KOPT-K1 (cell line): ENCODE measurements around the gene AKT3.
A peak's percentile ranks its signal among the peaks of the same experiment; 100 is the strongest.

Source experiments
- H3K27ac ChIP-seq: fragments of 200-600 bp; sonication (generic); 2 replicates; pipeline ENCODE4 v1.5.1; 2016; ENCODE audit warnings: antibody characterized with exemption, mild to moderate bottlenecking, low read depth, low read length; ENCODE audit not compliant: poor library complexity, severe bottlenecking
- H3K36me3 ChIP-seq: fragments of 200-600 bp; sonication (generic); 2 replicates; pipeline ENCODE4 v1.5.1; 2017; ENCODE audit warnings: antibody characterized with exemption, mild to moderate bottlenecking, low read length, moderate library complexity; ENCODE audit not compliant: insufficient read depth
- H3K9me3 ChIP-seq: fragments of 200-600 bp; sonication (generic); 2 replicates; pipeline ENCODE4 v1.5.1; 2017; ENCODE audit warnings: antibody characterized with exemption, low read length, mild to moderate bottlenecking; ENCODE audit not compliant: insufficient read depth, poor library complexity, severe bottlenecking

Gene AKT3

DNA sequence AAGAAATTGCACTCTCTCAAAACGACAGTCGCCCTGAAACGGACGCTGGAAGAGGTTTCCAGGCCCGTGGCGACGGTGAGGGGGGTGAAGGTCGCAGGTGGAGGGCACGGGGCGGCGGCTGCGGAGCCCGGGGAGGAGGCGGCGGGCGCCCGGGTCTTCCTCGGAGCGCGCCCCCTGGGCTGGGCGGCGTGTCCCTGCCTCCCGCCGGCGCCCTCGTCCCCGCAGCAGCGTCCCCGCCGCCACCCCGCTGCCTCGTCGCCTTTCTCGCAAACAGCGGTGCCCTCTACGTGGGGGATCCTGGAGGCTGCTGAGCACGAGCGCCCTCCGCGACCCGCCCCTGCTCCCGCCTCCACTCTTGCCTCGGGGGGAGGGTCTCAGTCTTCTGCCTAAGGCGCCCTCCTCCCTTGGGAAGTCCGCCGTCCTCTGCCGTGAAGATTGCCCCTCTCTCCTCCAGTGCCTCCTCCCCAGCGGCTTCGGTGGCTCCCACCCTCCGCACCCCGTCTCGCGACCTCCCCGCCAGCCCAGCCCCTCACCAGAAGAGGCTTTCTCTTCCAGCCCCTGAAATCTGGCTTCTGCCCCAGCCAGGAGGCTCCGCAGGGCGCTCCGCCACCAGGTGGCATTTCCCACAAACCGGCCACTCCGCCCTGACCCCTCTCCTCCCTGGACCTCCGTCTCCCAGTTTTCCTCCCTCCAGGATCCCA, 366.8 kb downstream of the AKT3 start:
- H3K27ac ChIP-seq: peak overlapping the region; percentile 81
- H3K36me3 ChIP-seq: no peaks in the 10 kb centered on the region
- H3K9me3 ChIP-seq: no peaks in the 10 kb centered on the region

DNA sequence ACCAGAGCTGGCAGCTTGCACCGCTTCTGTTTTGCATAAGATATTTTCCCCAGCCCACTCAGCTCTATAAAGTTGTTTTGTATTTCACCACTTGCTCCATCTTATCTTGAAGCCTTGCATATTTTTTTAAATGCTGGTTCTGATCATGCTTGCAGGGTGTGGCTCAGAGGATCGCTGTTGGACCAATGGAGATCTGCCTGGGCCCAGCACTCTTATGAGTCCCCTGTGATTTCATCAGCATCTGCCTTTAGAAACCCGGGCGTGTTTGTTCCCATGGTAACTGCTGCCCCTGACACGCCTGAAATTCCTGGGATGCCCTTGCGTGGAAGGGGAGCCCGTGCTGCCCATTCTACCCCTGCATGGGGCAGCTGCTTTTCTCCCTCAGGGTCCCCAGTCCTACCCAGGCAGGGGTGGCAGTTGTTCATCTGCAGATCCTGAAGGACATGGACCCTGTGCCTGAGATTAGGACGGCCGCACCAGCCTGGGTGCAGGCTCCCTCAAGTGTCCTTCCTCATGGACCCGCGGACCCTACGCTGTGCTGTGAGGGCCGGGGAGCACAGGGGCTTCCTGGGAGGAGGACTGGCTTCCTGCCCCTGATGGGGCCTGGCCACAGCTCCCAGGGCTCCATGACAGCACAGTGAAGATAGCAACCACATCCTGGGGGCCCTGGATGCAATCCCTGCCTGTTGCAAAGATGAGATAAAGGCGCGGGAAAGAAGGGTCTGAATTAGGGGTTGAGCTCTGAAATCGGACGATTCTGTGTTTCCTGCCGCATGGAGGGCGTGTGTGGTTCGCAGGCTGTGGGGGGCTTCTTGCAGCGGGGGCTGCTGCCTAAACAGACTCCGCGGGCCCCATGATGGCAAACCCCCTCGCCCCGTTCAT, 367.7 kb downstream of the AKT3 start:
- H3K36me3 ChIP-seq: no peaks in the 10 kb centered on the region
- H3K9me3 ChIP-seq: no peaks in the 10 kb centered on the region
- peak overlapping the region; percentile 81 for H3K27ac ChIP-seq

DNA sequence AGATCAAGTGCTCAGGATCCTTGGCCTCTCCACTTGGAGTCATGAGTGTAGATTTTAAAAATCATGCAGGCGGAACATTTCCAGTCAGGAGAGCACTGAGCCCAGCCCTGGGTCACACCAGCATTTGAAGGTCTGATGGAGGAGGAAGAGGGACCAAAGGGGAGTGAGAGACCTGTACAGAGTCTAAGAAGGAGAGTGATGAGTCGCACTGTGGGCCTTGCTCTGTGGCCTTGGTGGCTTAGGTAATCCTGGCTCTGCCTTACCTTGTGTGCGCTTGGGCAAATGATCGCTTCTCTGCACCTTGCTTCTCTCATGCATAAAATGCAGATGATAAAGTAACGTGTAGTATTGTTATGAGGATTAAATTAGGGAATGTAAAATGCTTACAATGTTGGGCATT, 368.9 kb downstream of the AKT3 start:
- H3K9me3 ChIP-seq: no peaks in the 10 kb centered on the region
- H3K36me3 ChIP-seq: no peaks in the 10 kb centered on the region
- no peak overlapping the region for H3K27ac ChIP-seq

DNA sequence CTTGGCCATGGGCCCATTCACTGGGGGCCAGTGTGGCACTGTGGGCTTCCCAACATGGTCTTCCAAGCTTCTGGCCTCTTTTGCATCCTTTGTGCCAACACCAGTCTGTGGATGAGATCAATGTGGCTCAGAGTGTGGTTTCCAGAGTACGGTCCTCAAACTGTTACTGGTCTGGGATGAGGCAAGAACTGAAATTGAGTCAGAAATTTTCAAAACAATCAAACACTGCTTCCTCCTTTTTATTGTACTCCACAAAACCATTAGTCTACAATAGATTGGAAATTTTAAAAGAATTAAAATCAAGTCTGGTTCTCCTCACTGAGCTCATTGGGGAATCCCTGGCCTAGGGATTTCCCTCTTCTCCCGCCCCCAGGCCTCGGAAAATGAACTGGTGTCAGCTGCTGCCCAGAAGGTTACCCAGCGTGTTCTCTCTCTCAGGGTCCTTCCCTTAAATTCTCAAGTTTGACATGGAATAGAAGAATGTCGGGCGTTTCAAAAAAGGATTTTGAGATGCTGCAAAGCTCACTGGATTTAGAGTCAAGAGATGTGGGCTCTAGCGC, 372.2 kb downstream of the AKT3 start:
- H3K27ac ChIP-seq: no peak overlapping the region
- no peaks in the 10 kb centered on the region for H3K36me3 ChIP-seq
- no peaks in the 10 kb centered on the region for H3K9me3 ChIP-seq

DNA sequence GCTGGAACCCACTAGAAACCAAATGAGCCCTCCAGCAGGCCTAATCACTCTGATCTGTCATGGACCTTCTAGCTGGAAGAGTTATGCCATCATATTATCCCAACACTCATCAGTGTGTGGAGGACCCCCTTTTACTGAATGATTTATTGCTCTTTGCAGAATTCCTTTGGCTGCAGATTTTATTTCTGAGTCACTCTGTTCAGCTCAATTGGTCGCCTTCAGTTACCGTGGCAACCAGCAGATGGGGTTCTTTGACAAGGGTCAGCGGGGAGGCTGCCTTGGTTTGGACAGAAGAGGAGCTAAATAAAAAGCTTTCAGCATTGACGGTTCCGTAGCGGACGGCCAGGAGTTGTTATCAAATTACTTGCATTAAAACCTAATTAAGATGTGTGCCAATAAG, 374.1 kb downstream of the AKT3 start:
- Histone ChIP-seq H3K27ac (no peak overlapping the region), H3K36me3 (no peaks in the 10 kb centered on the region), H3K9me3 (no peaks in the 10 kb centered on the region)

DNA sequence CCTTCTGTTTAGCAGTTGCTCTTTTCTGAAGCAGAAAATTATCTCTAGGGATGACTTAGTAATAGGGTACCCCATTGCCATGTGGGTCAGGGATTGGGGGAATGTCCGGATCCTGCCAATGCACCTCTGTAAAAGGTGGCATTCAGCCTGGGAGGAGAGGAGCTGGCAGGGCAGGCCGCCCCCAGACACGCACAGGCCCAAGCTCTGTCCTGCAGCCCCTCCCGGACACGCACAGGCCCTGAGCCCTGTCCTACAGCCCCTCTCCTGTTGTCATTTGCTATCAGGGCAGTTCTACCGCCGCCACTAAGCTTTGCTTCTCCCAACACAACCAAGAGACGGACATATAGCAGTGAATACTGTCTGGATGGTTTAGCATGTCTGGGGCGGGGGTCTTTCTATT, 375.1 kb downstream of the AKT3 start:
- H3K36me3 ChIP-seq: no peaks in the 10 kb centered on the region
- H3K9me3 ChIP-seq: no peaks in the 10 kb centered on the region
- no peak overlapping the region for H3K27ac ChIP-seq

DNA sequence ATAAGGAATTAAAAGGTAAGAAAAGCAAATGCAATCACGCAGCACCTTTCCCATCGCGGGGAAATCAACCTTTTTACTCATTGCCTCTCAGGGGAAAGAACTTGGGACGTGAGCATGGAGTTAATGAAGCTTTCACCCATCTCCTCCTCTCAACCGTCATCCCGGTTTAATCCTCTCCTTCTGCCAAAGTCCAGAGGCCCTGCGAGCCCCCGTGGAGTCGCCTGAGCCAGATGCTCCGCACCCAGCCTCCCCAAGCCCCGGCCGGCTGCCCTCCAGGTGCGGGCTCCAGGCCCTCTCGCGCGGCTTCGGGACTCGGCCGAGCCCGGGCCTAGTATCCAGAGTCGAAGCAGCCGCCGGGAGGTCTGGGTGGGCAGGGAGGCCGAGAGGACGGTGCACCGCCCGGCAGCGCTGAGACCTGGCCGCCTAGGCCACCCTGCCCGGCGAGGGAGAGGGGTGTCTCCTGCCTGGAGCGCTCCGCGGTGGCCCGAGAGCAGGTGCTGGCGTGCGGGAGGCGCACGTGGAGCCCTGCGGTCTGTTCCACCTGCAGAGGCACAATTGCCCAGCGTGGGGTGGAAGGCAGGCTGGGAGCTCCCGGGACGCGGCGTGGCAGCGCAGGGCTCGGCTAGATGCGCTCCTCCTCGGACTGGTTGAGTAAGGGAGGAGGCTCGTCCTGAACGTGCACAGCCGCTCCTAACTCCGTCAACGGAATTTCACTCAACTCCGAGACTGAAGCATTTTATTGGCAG, 375.7 kb downstream of the AKT3 start:
- Histone ChIP-seq H3K9me3 (no peaks in the 10 kb centered on the region), H3K27ac (peak overlapping the region; percentile 84), H3K36me3 (no peaks in the 10 kb centered on the region)

DNA sequence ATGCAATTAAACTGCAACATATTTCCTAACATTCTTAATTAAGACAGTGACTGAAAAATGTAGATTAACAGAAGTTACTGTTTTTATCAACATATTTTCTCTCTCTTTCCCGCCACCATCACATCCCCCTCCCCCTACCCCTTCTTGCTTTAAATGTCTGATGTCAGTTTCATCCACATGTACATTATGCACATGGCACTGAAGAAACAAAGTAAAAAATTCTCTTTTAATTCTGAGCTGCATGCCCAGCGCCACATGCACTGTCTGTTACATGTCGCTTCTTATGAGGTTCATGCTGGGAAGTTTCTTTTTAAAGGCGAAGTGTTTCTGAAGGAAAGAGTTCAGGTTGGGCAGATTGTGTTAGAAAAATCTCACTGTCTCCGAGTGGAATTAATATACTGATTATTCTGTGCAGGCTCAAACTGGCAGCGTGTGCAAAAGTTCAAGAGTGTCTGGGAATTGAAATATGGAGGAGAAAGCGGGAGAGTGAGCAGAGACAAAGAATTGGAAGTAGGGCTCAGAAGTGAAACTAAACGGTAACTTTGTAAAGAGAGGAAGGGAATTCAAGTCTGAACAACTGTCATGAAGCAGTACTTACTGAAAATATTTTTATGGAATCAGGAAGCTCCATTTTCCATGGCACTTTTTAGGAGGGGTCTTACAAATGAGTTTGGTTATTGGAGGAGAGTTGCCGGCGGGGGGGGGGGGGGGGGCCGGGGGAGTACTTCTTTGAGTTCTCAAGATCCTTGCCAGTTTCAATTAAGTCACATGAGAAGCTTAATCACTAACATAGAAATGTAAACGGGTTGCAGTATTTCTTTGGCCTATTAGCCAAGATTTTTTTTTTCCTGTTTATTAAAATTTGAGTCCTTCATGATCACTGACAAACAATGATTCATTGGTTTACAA, 376.6 kb downstream of the AKT3 start:
- no peaks in the 10 kb centered on the region for H3K36me3 ChIP-seq
- no peaks in the 10 kb centered on the region for H3K9me3 ChIP-seq
- peak overlapping the region; percentile 84 for H3K27ac ChIP-seq

DNA sequence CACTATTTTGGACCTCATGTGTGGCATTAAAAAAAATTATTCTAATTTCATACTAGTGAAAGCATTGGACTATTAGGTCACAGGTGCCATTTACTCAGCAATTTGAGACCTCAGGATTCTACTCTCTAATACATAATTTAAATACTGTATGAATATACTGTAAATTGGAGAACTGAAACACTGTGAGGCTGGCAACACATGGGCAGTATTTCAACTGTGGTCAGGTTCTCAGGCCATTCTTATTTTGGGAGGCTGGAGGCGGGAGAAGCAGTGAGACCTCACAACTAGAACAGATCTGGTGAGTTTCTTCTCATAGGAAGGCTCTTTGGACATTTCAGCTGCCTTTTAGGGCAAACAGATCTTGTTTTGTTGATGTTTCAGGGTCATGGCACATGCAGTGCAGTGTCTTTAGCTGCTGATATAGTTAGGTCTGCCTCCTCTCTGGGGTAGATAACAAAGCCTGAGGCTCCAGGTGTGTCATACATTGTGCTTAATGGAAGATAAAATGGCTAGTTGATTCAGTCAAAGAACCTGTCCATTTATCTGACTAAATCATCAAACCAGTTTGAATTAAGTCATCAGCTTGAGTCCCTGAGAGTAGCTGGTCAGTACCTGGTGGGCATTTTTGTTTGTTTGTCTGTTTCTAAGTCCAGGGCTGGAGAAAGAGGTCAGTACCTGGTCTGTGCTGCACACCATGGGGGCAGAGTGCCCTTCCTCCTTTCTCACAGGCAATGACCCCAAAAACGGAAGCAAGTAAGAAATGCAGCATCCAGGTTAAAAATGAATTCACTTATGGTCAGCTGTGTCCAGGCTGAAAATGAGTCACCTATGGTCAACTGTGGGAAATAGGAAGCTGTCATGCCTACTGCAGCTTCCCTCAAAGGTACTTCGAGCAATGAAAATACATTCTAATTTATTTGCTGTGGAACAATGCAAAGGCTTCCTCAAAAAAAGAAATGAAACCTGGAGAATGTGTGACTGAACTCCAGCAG, 378.0 kb downstream of the AKT3 start:
- Histone ChIP-seq H3K36me3 (no peaks in the 10 kb centered on the region), H3K27ac (peak overlapping the region; percentile 84)

DNA sequence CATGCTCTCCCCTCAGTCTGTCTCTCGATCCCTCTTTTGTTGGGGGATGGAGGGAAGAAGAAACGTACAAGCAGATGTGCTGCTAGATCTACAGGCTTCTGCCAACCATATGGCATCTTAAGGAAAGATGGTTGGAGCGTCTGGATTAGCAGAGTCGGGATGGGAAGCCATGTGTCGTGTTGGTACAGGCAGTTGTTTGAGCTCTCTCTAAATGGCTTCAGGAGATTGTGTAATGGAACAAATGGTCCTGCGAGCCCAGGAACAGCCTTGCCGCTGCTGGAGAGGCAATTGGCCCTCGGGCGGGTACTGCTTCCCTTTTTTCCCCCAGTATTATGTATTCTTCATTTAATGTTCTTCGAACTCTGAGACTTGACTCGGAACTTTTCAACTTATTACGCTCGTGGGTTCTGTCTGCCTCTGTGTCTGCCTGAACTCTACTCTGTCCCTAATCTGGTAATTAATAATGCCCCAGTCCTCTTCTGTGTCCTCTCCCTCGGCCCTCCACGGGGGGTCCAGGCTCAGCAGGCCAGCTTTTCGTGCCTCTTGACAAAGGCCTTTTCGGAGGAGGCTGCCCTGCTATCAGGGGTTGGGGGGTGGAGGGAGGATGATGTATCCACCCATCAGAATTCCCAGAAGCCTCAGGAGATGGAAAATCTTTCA, 378.9 kb downstream of the AKT3 start:
- Histone ChIP-seq H3K27ac (no peak overlapping the region), H3K36me3 (no peaks in the 10 kb centered on the region), H3K9me3 (no peaks in the 10 kb centered on the region)

More for the DNA sequence above, 378.0 kb downstream of the AKT3 start:
- no peaks in the 10 kb centered on the region for H3K9me3 ChIP-seq

DNA sequence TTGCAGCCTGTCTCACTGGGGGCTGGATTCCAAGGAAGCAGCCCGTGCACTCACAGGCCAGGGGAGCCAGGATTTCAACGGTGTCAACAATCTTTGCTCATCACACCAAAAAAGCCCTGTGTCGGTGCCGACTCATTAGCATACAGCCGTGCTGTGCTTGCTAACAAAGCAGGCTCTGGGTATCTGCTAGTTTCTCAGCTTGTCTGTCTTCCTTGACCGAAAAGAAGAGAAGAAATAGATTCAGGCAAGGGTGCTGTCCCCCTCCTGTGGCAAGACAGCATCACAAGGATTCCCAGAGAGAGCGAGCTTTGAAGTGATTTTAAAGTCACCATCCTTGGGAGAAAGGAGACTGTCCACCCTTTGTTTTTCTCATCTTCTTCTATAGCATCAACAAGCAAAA, 379.5 kb downstream of the AKT3 start:
- no peaks in the 10 kb centered on the region for H3K9me3 ChIP-seq
- H3K36me3 ChIP-seq: no peaks in the 10 kb centered on the region
- H3K27ac ChIP-seq: no peak overlapping the region

DNA sequence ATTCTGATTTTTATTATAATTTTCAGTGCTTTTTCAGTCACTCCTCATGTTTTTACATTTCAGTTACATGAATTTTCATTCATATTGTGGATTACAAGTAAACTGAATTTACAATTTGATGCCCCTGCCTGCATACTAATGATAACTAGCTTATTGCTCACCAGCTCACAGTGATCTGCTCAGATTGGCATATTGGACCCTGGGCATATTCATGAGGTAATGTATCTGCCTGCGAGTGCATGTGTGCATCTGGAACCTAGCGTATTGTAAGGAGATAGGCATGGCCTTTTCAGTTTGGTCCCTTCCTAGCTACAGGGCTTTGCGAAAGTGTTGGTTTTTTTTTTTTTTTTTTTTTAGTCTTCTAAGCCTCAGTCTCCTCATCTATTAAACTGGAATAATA, 380.5 kb downstream of the AKT3 start:
- H3K36me3 ChIP-seq: no peaks in the 10 kb centered on the region
- no peaks in the 10 kb centered on the region for H3K9me3 ChIP-seq
- no peak overlapping the region for H3K27ac ChIP-seq

DNA sequence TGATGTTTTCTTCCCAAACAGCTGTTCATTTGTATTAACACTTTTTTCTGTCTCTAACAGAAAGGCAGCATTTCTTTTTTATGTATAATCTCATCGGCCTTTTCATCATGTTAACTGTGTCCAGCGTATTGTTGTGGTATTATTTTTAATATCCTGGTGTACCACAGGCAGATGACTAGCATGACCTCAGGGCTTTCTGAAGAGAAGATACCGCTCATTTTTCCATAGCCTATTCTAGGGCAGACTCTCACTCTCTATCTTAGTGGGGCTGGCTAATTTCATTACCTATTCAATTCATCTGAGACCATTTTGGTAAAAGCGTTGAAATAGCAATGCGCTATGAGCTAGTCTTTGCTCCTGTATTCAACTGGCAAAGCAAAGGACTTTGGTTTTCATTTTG, 384.3 kb downstream of the AKT3 start:
- no peaks in the 10 kb centered on the region for H3K9me3 ChIP-seq
- no peak overlapping the region for H3K27ac ChIP-seq
- H3K36me3 ChIP-seq: no peaks in the 10 kb centered on the region
